Effector CD4-positive, alpha-beta T cell (primary cell): ENCODE data around the gene DNAH12.

ENCODE experiments used
- DNase-seq: peaks from one replicate; pipeline ENCODE4 v3.0.0-alpha.2; 2020

Gene DNAH12

GRCh38 chr3:57298041-57298440, 246.1 kb downstream of the DNAH12 start:
- no peak for DNase-seq

GRCh38 chr3:57292897-57293526, 251.1 kb downstream of the DNAH12 start:
- DNase-seq = no peak

DNA sequence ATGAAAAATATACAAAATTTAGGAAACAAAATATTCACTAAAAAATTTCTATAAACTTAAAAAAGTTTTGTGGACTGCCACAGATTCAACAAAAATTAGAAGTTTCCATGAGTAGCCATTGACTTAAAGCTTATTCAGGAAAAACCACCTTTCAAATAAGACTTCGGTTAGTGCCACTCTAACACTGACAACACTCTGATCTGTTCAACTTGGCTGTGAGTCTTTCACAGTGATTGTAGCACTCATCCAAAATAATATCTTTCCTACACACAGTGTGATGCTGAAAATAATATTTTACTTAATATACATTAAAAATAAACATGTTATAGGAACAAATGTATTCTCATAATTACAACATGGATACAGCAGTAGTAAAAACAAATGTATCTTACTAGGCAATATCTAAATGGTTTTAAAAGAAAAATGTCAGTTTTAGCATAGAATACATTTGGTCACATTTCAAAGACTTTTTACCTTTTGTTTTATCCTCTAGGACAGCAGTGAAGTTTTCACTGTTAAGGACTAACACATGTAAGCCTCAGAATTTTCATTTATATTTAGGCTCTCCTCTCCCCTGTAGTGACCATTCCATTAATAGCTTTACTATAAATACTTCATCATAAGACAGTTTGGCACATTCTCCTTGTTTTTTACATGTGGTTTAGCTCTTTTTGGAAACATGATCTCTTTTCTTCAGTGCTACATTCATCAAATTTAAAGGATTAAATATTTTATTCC, 251.8 kb downstream of the DNAH12 start, which contains the start of gene ASB14:
Gene ASB14 (minus strand): TSS at position 527 of the 738 bp plus-strand sequence. CDS start 652 bp downstream, outside the sequence.
- DNase-seq = no peak

GRCh38 chr3:57288403-57288802, 255.7 kb downstream of the DNAH12 start:
- DNase-seq = no peak

GRCh38 chr3:57287205-57287604, 256.9 kb downstream of the DNAH12 start:
- no peak for DNase-seq

- DNase-seq = no peak
Observed at GRCh38 chr3:57283334-57283733, 260.8 kb downstream of the DNAH12 start.

DNA sequence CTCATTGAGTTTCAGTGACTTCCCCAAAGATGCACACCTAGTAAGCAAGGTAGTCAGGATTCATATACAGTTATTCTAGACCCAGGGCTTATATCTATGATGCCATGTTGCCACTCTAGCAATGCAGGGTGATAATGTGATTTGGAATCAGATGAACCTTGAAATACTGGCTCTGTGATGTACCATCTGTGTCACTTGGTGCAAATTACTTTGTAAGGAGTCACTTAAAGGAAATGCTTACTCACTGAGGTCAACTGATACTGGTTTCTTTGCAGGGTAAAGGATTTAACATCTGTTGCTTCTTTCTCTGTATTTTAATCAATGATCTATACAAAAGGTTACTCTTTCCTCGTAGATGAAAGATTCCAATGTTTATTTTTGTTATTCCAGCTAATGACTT, 262.4 kb downstream of the DNAH12 start:
- no peak for DNase-seq

DNA sequence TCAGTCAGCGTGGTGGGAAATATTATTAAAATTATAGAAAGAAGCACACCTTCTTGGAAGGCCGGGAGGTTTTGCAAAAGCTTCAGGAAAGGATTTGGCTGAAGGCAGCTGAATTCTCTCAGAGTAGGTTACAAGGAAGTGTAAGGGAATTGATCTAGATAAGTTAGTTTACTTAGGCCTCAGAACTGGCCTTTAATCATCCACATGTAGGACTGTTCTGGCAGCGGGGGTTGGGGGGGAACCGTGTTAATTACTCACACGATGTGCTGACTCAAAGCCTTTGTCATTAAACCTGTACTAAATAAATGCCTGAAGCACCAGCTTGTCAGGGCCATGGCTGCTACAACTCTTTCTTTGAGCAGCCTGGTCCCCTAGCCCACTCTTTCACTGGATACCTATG, 264.5 kb downstream of the DNAH12 start:
- DNase-seq = no peak

GRCh38 chr3:57278237-57278636, 265.9 kb downstream of the DNAH12 start:
- no peak for DNase-seq

GRCh38 chr3:57275393-57275792, 268.8 kb downstream of the DNAH12 start:
- DNase-seq = no peak

DNA sequence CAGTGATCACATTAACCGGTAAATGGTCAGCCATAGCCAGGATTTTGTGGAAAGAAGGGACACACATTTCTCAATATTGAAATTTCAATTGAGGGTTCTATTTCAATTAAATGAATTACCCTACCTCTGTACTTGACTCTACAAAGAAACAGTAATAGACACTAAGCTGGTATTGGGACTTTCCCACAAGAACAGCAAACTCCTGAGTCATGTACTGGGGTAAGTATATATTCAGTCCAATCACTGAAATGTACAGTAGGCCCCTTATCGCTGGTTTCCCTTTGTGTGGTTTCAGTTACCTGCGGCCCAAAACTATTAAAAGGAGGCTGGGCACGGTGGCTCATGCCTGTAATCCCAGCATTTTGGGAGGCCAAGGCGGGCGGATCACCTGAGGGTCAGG, 269.3 kb downstream of the DNAH12 start:
- no peak for DNase-seq

DNA sequence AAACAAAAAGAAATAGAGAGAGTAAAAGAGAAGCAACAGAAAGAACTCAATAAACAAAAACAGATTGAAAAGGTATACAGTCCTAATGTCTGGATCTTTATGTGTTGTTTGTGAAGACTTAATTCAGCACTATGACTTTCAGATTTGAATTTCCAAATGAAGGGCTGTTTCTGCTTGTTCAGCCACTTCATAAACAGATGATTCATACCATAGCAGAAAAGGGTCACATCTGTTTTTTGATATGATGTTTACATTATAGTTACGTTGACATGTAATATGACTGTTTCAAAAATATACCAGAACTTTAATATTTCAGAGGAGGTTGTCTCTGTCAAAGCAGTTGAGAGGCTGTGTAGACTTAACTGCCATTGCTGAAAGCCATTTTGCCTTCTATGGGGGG, 275.7 kb downstream of the DNAH12 start:
- DNase-seq = no peak

DNA sequence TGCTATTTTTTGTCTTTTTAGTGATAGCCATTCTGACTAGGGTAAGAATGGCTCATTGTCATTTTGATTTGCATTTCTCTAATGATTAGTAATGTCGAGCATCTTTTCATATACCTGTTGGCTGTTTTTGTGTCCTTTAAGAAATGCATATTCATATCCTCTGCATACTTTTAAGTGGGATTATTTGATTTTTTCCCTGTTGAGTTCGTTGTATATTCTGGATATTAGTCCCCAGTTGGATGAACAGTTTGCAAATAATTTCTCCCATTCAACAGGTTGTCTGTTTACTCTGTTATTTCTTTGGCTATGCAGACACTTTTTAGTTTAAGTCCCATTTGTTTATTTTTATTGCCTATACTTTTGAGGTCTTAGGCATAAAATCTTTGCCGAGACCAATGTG, 282.2 kb downstream of the DNAH12 start:
- DNase-seq = no peak

- DNase-seq = no peak
Observed at GRCh38 chr3:57261119-57261518, 283.0 kb downstream of the DNAH12 start.

GRCh38 chr3:57257678-57258077, 286.5 kb downstream of the DNAH12 start:
- DNase-seq = no peak

DNA sequence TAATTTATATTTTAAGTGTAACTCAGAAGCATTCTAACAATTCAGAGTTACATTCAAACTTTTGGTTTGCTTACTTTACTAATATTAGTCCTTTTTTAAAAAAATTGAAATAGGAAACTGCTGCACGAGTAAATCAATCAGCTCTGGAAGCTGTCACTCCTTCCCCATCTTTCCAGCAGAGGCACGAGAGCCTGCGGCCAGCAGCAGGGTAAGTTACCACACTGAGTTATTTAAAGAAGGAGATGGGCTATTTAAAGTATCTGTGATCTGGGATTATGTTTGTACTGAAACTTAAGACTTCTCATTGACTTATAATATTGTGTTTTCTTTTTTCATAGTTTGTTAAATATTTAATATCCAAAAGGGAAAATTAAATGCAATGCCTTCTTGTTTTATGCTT, 287.3 kb downstream of the DNAH12 start:
- DNase-seq = no peak

DNA sequence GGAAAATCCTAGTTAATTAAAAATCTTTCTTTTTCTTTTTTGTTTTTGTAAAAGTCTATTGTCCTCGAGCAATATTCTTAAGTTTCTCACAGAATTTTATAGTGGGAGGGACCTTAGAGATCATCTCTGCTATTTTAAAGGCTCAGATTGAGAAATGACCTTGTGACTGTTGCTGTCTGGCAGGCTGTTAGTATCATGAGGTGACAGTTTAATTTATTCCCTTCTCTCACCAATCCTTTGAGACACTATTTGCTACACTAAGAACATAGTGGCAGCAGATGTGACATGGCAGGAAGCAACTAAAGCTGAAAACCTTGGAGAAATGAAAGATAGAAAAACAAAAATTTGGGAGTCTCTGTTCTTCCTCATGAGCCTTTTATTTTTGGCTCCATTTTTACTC, 291.7 kb downstream of the DNAH12 start:
- no peak for DNase-seq

DNA sequence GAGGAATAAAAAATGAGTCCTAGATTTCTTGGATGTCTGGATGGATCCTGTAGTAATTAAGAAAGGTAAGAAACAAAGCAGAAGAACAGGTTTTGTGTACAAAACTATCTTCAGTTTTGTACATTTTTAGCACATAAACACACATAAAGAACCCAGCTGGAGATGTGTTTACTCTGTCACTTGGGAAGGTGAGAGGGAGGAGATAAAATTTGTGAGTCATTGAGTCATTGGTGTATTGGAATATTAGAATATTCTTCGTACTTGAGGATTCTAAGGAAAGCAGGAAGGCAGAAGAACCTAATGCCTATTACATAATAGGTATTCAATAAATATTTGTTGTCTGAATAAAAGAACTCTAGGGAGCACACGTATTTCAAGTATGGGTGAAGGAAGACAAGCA, 299.2 kb downstream of the DNAH12 start:
- no peak for DNase-seq
